GM12872 (cell line): ENCODE data around the gene ZSCAN5A.
"Not testable (repeated sequence)": the region's sequence is repeated elsewhere in the genome, so short reads cannot be mapped to it uniquely, and the experiment has no call there.

ENCODE experiments used
- TF ChIP-seq, protein P1 (sequence below): IDR thresholded peaks from 3 replicates; pipeline ENCODE4 v1.5.1; 2011; ENCODE audit warnings: low read depth, mild to moderate bottlenecking, low read length, moderate library complexity; ENCODE audit not compliant: insufficient read depth

The ZSCAN5A gene

DNA sequence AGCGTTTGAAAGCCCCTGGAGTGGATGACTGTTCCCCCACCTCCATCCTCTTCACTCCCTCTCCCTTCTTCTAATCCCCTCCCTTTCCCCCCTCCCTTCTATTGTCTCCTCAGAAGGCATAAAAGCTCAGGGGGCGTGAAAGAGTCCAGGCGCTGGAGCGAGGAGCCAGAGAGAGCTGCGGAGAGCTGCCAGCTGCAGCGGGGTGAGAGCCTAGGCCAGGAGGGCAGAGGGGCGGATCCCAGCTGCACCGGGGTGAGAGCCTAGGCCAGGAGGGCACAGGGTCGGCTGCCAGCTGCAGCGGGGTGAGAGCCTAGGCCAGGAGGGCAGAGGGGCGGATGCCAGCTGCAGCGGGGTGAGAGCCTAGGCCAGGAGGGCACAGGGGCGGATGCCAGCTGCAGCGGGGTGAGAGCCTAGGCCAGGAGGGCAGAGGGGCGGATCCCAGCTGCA lies 138.8 kb downstream of the ZSCAN5A start, which contains the start of gene GALP:
Gene GALP, plus strand, starts transcription at position 148 of the 447 bp plus-strand sequence. CDS start 1,101 bp downstream, outside the sequence.
- TF ChIP-seq, protein P1, sequence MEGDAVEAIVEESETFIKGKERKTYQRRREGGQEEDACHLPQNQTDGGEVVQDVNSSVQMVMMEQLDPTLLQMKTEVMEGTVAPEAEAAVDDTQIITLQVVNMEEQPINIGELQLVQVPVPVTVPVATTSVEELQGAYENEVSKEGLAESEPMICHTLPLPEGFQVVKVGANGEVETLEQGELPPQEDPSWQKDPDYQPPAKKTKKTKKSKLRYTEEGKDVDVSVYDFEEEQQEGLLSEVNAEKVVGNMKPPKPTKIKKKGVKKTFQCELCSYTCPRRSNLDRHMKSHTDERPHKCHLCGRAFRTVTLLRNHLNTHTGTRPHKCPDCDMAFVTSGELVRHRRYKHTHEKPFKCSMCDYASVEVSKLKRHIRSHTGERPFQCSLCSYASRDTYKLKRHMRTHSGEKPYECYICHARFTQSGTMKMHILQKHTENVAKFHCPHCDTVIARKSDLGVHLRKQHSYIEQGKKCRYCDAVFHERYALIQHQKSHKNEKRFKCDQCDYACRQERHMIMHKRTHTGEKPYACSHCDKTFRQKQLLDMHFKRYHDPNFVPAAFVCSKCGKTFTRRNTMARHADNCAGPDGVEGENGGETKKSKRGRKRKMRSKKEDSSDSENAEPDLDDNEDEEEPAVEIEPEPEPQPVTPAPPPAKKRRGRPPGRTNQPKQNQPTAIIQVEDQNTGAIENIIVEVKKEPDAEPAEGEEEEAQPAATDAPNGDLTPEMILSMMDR, result not testable (repeated sequence)

DNA sequence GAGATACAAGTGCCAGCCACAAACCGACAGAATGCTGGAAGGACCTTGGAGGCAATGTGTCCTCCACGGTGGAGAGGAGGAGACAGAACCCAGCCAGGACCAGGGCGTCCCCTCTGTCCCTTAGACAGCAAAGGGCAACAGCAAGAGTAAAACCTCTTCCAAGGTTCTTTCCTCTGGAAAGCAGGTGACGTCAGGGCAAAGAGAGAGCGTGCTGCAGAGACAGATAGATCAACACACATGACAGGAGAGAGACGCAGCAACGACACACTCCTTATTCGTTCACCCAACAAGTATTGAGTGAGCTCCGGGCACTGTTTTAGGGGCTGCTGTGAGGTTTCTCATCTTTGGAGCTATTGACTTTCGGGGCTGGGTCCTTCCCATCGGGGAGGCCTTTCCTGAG lies 140.1 kb downstream of the ZSCAN5A start:
- TF ChIP-seq, protein P1, result no peak

DNA sequence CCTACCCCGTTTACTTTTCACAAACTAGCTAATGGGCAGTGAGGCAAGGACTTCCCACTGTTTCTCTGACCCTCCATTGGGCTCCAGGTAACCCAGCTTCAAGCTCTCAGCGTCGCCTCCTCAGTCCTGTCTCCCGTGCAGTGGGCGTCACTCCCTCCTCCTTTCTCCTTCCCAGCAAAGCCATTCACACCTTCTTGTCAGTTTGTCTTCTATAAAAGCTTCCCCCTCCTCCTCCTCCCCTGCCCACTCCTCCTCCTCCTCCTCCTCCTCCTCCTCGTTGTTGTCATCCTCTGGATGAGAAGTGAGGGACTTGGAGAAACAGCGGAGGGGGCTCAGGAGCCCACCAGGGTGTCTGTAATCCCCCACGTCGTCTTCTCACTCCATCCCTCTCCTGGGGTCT lies 140.6 kb downstream of the ZSCAN5A start:
- TF ChIP-seq, protein P1, result no peak
